Heart left ventricle (tissue), 16 donors: ENCODE results near the gene DCAF16. TPM values are rescaled to one million over a fixed set of nuclear protein-coding genes. Genes with fewer than 3 reads are reported as not detected.

ENCODE experiments used
- ATAC-seq, 4 donors: fragments of 200-7000 bp; cut with Tn5 transposase; one replicate each; pipeline ENCODE4 v1.9.1; 2020 to 2022; ENCODE audit warnings: moderate library complexity in 4 of 4, mild to moderate bottlenecking in 3 of 4, moderate number of reproducible peaks in 1 of 4
- DNase-seq, 5 donors: peaks; one replicate each; pipeline ENCODE4 v3.0.0-alpha.2; 2020
- H3K27ac ChIP-seq, 12 donors: fragments of 200-600 bp; sonication (generic) in 4 of 12; one replicate each; pipeline versions ENCODE4 v1.5.0 to v1.8.0; 2016 to 2022; ENCODE audit warnings: mild to moderate bottlenecking in 2 of 12
- H3K27me3 ChIP-seq, 9 donors: fragments of 200-600 bp; sonication (generic) in 2 of 9; one replicate each; pipeline versions ENCODE4 v1.5.1 to v1.8.0; 2016 to 2022; ENCODE audit warnings: mild to moderate bottlenecking in 3 of 9
- H3K36me3 ChIP-seq, 9 donors: fragments of 200-600 bp; sonication (generic) in 2 of 9; one replicate each; pipeline versions ENCODE4 v1.5.0 to v1.8.0; 2018 to 2022; ENCODE audit warnings: mild to moderate bottlenecking in 2 of 9
- H3K4me1 ChIP-seq, 12 donors: fragments of 200-600 bp; sonication (generic) in 4 of 12; one replicate each; pipeline versions ENCODE4 v1.5.0 to v1.8.0; 2016 to 2022; ENCODE audit warnings: mild to moderate bottlenecking in 3 of 12
- H3K4me3 ChIP-seq, 12 donors: fragments of 200-600 bp; sonication (generic) in 4 of 12; one replicate each; pipeline versions ENCODE4 v1.5.0 to v1.8.0; 2017 to 2022; ENCODE audit warnings: mild to moderate bottlenecking in 9 of 12, moderate library complexity in 4 of 12
- H3K9me3 ChIP-seq, 12 donors: fragments of 200-600 bp; sonication (generic) in 4 of 12; one replicate each; pipeline versions ENCODE4 v1.5.0 to v1.8.0; 2016 to 2022; ENCODE audit warnings: mild to moderate bottlenecking in 1 of 12
- POLR2A ChIP-seq, 2 donors: fragments of 450-650 bp; IDR thresholded peaks; one replicate each; pipeline ENCODE4 v1.6.1; 2017; ENCODE audit warnings: antibody characterized with exemption in 2 of 2, mild to moderate bottlenecking in 2 of 2, moderate library complexity in 2 of 2
- WGBS, 4 donors: extraction: QIAGEN DNeasy Blood & Tissue Kit in 2 of 4; methylation state at CpG; one replicate each; pipeline versions ENCODE4 v1.1.5 to v1.1.7; 2013 to 2018; 5-methylcytosine and 5-hydroxymethylcytosine counted together
- intact Hi-C, 10 donors: fragments of 100-400 bp; cut with DNase I; formaldehyde crosslinking; loops; one replicate each; pipeline versions ENCODE4 v1.11.1 to v1.14.2; 2022
- polyA plus RNA-seq, 2 donors: library from polyadenylated mRNA; stranded (reverse); fragments of 200-250 nt; gene quantifications; one replicate each; pipeline ENCODE4 v1.2.3, GENCODE V29; 2013
- total RNA-seq, 9 donors: library from RNA; depleted of rRNA in 2 of 9; stranded (reverse); fragments of >200 nt in 2 of 9; fragmentation: NEBNext Ultra II Directional in 3 of 9; extraction: Animal tissue kit (Norgen Biotek cat#: 25700) in 3 of 9; gene quantifications; one replicate each; pipeline versions ENCODE4 v1.1.0 to v1.2.4, GENCODE V29; 2016 to 2023
- TF ChIP-seq, protein P1 (sequence below), 12 donors: fragments of 200-600 bp; sonication (generic) in 4 of 12; IDR thresholded peaks; one replicate each; pipeline versions ENCODE4 v1.5.0 to v1.8.0; 2018 to 2022; ENCODE audit warnings: antibody characterized with exemption in 12 of 12, mild to moderate bottlenecking in 5 of 12
- donor health status: ischemic (EF 13 %, LVEDD 7.1; RV severe dilation, severe dysfunction).
- donor health status: healthy with polysubstance abuse.
- donor health status: DM: no; HTN: yes; CAD: no.
- donor health status: DM: no; HTN: no; CAD: no.
- donor health status: ischemic (EF 25% LVEDD 6.9; RV normal size, moderate dysfunction).
- donor health status: ischemic (EF 25% LVEDD 5.7; RV mildly dilated, moderate dysfunction).
- donor health status: healthy.
- donor health status: DM: yes; HTN: yes; CAD: no.
- donor health status: ischemic (EF 35%, LVEDD 5.7; RV mildly dilated, moderate dysfunction).
- donor health status: nonischemic (EF 11% LVEDD 7.7; RV severe dilation, severe dysfunction).
- donor health status: DM: yes; HTN: yes; CAD: no.
- donor health status: PGD.
- donor health status: ischemic (EF 29% LVEDD 5.4; RV normal size, mild dysfunction).
- donor health status: nonischemic (EF 23%, LVEDD 6.1; RV moderate dilation, normal function).

The DCAF16 gene
- total and polyA plus RNA-seq, 11 donors, result 6.0 to 23.5 (median 18.8) TPM

DNA sequence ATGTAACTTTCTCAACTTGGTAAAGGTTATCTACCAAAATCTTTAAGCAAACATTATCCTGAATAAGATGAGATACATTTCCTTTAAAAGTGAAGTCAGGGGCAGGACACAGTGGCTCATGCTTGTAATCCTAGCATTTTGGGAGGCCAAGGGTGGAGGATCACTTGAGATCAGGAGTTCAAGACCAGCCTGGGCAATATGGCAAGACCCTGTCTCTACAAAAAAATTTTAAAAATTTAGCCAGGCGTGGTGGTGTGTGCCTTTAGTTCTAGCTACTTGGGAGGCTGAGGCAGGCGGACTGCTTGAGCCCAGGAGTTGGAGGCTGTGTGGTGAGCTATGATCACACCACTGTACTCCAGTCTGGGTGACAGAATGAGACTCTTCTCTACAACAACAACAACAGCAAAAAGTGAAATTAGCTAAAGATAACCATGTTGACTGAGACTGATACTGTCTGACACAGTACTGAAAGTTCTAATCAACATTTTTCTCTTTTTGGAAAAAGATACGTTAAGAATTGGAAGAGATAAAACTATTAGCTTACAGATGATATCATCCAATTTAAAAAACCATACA, 4.9 kb downstream of the DCAF16 start:
- Histone ChIP-seq H3K27ac (no peak overlapping the region), H3K4me3 (no peak overlapping the region), H3K9me3 (no peaks in the 10 kb centered on the region), H3K4me1 (peaks cover 5 to 42% (median 33%) of the 10 kb centered on the region in 12 donors), H3K27me3 (no peaks in the 10 kb centered on the region), H3K36me3 (peaks cover 0 to 49% (median 37%) of the 10 kb centered on the region in 9 donors)
- TF ChIP-seq, protein P1, sequence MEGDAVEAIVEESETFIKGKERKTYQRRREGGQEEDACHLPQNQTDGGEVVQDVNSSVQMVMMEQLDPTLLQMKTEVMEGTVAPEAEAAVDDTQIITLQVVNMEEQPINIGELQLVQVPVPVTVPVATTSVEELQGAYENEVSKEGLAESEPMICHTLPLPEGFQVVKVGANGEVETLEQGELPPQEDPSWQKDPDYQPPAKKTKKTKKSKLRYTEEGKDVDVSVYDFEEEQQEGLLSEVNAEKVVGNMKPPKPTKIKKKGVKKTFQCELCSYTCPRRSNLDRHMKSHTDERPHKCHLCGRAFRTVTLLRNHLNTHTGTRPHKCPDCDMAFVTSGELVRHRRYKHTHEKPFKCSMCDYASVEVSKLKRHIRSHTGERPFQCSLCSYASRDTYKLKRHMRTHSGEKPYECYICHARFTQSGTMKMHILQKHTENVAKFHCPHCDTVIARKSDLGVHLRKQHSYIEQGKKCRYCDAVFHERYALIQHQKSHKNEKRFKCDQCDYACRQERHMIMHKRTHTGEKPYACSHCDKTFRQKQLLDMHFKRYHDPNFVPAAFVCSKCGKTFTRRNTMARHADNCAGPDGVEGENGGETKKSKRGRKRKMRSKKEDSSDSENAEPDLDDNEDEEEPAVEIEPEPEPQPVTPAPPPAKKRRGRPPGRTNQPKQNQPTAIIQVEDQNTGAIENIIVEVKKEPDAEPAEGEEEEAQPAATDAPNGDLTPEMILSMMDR (IDR thresholded peaks at IDR 0.05), result no peak
- no peak for TF ChIP-seq POLR2A (IDR thresholded peaks at IDR 0.05)
- WGBS, 4 donors, result 80 to 90% (median 87%) methylated on average over 3 of the region's 3 CpGs
- no peak for DNase-seq
- intact Hi-C loops, result loop anchor here in 8 of 10 donors (2.0 to 10.0 kb wide), 9 partner anchors 171 to 261 kb away; partner anchors contain the start of genes LAP3 (in 2 of the 8), LCORL (in 1 of the 8) and MED28 (in 1 of the 8)
- ATAC-seq, result no peak

DNA sequence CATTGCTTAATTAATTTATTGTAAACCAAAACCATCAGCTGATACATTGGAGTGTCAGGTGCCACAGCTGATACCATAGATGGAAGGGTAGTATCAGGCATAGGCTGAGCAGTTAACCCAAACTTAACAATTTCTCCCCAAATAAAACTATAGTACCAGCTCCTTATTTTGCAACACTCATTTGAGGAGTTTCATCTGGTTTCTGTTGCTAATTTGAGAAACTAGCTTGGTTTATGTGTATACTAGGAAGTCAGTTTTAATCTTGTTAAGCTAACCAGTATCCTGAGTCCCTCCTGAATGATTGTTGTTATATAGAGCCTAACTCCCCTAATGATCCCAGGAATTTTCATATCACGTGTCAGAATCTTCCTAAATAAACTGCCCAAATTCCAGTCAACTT, 12.7 kb downstream of the DCAF16 start:
- H3K36me3 ChIP-seq, result peaks cover 0 to 61% (median 39%) of the 10 kb centered on the region in 9 donors

DNA sequence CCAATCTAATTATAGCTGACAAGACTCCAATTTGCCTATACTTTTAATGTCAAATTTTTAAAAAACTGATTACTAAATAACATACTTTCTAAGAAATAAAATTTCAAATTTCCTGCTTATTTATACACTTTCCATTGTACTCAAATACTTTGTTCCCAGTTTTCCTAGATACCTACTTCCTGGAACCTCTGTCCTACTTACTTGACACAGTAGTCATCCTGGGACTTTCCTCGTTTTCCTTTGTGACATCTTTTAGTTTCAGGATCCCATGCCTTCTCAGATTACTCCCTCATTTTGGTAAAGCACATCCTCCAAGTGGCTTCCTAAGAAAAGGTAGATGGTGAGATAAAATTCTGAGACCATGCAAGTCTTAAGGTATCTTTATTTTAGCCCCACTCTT, 15.8 kb downstream of the DCAF16 start:
- Histone ChIP-seq H3K27me3 (no peaks in the 10 kb centered on the region), H3K4me1 (peaks cover 0 to 6% (median 0%) of the 10 kb centered on the region in 12 donors), H3K27ac (no peak overlapping the region), H3K4me3 (no peak overlapping the region), H3K36me3 (peaks cover 0 to 37% (median 12%) of the 10 kb centered on the region in 9 donors), H3K9me3 (peaks cover 0 to 5% (median 0%) of the 10 kb centered on the region in 12 donors)
- no peak for DNase-seq
- no peak for ATAC-seq
- intact Hi-C loops, result no loop called here
- TF ChIP-seq, protein P1 (IDR thresholded peaks at IDR 0.05), result no peak
- TF ChIP-seq POLR2A (IDR thresholded peaks at IDR 0.05), result no peak
- 51 to 68% (median 62%) methylated on average over 1 of the region's 1 CpG for WGBS, 4 donors

More for the DNA sequence above, 12.7 kb downstream of the DCAF16 start:
- DNase-seq, result no peak
- 89 to 100% (median 99%) methylated on average over 1 of the region's 1 CpG for WGBS, 4 donors
- no peak overlapping the region for H3K27ac ChIP-seq
- no peak overlapping the region for H3K4me3 ChIP-seq
- no peak for ATAC-seq
- H3K27me3 ChIP-seq, result no peaks in the 10 kb centered on the region
- intact Hi-C loops, result no loop called here
- H3K4me1 ChIP-seq, result peaks cover 0 to 10% (median 0%) of the 10 kb centered on the region in 12 donors
- TF ChIP-seq, protein P1 (IDR thresholded peaks at IDR 0.05), result no peak
- no peak for TF ChIP-seq POLR2A (IDR thresholded peaks at IDR 0.05)
- no peaks in the 10 kb centered on the region for H3K9me3 ChIP-seq

DNA sequence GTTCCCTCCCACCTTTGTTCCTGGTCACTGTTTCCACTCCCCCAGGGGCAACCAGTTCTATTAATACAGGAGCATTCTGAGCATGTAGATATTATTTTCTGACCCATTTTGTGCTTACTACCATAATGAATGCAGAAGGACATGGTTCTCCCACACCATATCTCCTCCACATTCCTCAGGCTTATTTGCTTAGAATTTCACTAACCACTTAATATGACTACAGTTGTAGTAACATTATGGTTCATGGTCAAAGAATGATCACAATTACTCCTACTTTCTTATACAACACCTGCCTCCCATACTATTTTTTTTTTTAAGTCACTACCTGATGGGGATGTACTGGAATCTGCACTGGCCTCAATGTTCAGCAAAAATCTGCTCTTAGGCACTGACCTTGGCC, 21.6 kb downstream of the DCAF16 start:
- no peak for ATAC-seq

More for the DNA sequence above, 21.6 kb downstream of the DCAF16 start:
- H3K4me3 ChIP-seq, result no peak overlapping the region
- H3K36me3 ChIP-seq, result peaks cover 0 to 13% (median under 1%) of the 10 kb centered on the region in 9 donors
- peaks cover 0 to 5% (median 0%) of the 10 kb centered on the region in 12 donors for H3K9me3 ChIP-seq
- intact Hi-C loops, result loop anchor here in 1 of 10 donors (10.0 kb wide), 1 partner anchor 154 kb away; no protein-coding TSS in a partner anchor
- H3K27me3 ChIP-seq, result no peaks in the 10 kb centered on the region
- DNase-seq, result no peak
- H3K4me1 ChIP-seq, result no peaks in the 10 kb centered on the region
- H3K27ac ChIP-seq, result no peak overlapping the region
- TF ChIP-seq, protein P1 (IDR thresholded peaks at IDR 0.05), result no peak
- no peak for TF ChIP-seq POLR2A (IDR thresholded peaks at IDR 0.05)
